H1 (cell line): Measurements from ENCODE around the gene ANO2.

ENCODE experiments used
- CTCF ChIP-seq, 3 experiments: IDR thresholded peaks; 1 replicate in 2 of 3; 2 replicates in 1 of 3; pipeline versions ENCODE4 v1.5.1 to v1.6.1; 2011; ENCODE audit warnings: low read length in 3 of 3, mild to moderate bottlenecking in 3 of 3, inconsistent platforms in 2 of 3, low read depth in 1 of 3, moderate library complexity in 1 of 3; ENCODE audit not compliant: insufficient read depth in 1 of 3; ENCODE audit errors: control extremely low read depth in 1 of 3
- POU5F1 ChIP-seq: IDR thresholded peaks from 2 replicates; pipeline ENCODE4 v1.6.1; 2011; ENCODE audit warnings: low read depth, mild to moderate bottlenecking, low read length, moderate library complexity
- RFX5 ChIP-seq: IDR thresholded peaks from 2 replicates; pipeline ENCODE4 v1.6.1; 2011; ENCODE audit warnings: low read depth, low read length, improper control_type of control experiment, borderline replicate concordance

GRCh38 chr12:5622280-5622679 is 322.8 kb downstream of the ANO2 start:
- no peak for TF ChIP-seq CTCF (IDR thresholded peaks at IDR 0.05; ENCODE audit: control extremely low read depth in 1 of 3, insufficient read depth in 1 of 3, low read depth in 1 of 3, low read length in 3 of 3)
- no peak for TF ChIP-seq POU5F1
- no peak for TF ChIP-seq RFX5
